Measurements from ENCODE around the gene ZSWIM7. TPM values are rescaled to one million over a fixed set of nuclear protein-coding genes. Genes with fewer than 3 reads are reported as not detected.

The ZSWIM7 gene
- total RNA-seq, 1 donor: 5.6 TPM

DNA sequence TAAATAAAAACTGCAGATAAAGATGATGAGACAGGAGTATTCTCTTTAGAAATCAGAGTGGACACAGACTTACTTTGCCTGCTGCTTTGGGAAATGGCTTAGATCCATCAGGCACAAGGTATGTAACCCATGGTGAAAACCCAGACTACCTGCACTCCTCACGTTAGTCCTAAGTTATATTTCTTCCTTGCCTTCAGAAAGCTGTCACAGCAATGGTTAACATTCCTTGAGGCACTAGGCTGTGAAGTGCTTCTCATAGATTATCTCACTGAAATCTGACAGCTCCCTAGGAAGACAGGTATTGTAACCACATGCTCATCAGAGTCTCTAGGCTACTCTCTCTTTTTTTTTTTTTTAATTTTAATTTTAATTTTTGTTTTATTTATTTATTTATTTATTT, 20.9 kb downstream of the ZSWIM7 start:
- TF ChIP-seq, protein P1, sequence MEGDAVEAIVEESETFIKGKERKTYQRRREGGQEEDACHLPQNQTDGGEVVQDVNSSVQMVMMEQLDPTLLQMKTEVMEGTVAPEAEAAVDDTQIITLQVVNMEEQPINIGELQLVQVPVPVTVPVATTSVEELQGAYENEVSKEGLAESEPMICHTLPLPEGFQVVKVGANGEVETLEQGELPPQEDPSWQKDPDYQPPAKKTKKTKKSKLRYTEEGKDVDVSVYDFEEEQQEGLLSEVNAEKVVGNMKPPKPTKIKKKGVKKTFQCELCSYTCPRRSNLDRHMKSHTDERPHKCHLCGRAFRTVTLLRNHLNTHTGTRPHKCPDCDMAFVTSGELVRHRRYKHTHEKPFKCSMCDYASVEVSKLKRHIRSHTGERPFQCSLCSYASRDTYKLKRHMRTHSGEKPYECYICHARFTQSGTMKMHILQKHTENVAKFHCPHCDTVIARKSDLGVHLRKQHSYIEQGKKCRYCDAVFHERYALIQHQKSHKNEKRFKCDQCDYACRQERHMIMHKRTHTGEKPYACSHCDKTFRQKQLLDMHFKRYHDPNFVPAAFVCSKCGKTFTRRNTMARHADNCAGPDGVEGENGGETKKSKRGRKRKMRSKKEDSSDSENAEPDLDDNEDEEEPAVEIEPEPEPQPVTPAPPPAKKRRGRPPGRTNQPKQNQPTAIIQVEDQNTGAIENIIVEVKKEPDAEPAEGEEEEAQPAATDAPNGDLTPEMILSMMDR (IDR thresholded peaks at IDR 0.05; ENCODE audit: insufficient read depth, low read depth, low read length): no peak
- no peak for DNase-seq (ENCODE audit: low read depth)
- H3K4me3 ChIP-seq (ENCODE audit: low read depth, low read length): no peak overlapping the region

DNA sequence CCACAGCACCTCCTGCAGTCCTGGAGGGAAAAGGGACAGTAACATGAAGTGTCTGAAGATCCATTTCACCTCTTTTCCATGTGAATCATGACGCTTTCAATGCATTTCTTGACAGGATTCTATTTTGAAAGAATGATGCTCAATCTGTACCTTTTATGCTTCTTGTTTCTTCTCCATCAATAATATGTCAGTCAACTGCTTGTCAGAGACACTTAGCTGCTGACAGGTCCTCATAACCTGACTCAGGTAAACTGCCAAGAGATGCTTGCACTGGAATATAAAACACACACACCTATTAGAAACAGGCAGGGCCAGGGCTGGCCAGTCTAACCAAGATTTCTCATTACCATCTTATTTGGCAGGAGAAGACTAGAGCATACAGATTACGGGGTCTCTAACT, 21.6 kb downstream of the ZSWIM7 start:
- DNase-seq (ENCODE audit: low read depth): no peak
- TF ChIP-seq, protein P1 (IDR thresholded peaks at IDR 0.05; ENCODE audit: insufficient read depth, low read depth, low read length): no peak
- no peak overlapping the region for H3K4me3 ChIP-seq (ENCODE audit: low read depth, low read length)

DNA sequence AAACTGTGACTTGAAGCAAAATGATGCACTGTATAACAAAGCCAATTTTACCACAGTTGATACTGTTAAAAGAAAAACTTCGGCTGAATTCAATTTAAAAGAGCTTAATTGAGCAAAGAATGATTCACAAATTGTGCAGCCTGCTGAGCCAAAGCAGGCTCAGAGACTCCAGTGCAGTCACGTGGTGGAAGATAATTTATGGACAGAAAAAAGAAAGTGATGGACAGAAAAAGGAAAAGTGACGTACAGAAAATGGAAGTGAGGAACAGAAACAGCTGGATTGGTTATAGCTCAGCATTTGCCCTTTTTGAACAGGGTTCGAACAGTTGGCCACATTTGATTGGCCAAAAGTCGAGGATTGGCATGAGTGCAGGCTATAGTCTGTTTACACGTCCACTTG, 25.7 kb downstream of the ZSWIM7 start:
- TF ChIP-seq, protein P1 (IDR thresholded peaks at IDR 0.05; ENCODE audit: insufficient read depth, low read depth, low read length): no peak
- DNase-seq (ENCODE audit: low read depth): no peak

DNA sequence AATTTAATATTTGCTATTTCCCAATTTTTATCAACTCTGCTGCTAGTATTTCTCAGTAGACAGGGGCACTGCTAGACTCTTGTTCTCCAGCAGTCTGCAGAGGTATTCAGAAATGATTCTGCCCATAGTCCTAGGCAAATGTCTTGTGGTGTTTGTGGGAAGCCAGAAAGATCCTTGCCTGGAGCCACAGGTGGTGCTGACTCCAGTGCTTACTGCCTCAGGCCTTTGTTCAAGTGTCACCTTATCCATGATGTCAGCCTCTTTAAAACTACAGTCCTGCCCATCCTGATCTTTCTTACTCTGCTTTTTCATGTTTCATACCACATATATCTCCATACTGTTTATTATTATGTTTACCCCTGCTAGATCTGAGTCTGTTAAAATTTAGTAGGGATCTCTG, 26.5 kb downstream of the ZSWIM7 start:
- DNase-seq (ENCODE audit: low read depth): no peak
- TF ChIP-seq, protein P1 (IDR thresholded peaks at IDR 0.05; ENCODE audit: insufficient read depth, low read depth, low read length): no peak
- no peak overlapping the region for H3K4me3 ChIP-seq (ENCODE audit: low read depth, low read length)

More for the DNA sequence above, 25.7 kb downstream of the ZSWIM7 start:
- no peak overlapping the region for H3K4me3 ChIP-seq (ENCODE audit: low read depth, low read length)

DNA sequence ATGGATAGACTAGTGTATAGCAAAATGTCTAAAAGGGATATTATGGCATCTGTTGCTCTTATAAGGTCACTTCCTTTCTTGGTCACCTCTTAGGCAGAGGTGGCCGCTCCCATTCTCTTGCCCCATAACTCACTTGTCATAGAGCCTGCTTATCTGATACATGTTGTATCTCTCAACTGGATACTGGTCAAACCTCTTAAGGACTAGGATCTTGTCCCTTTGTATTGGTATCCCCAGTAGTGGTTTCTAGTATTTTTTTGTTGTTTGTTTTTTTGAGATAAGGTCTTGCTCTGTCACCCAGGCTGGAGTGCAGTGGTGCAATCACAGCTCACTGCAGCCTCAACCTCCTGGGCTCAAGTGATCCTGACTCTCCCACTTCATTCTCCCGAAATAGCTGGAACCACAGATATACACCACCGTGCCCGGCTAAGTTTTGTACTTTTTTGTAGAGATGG, 27.0 kb downstream of the ZSWIM7 start:
- no peak for DNase-seq (ENCODE audit: low read depth)
- TF ChIP-seq, protein P1 (IDR thresholded peaks at IDR 0.05; ENCODE audit: insufficient read depth, low read depth, low read length): no peak
- no peak overlapping the region for H3K4me3 ChIP-seq (ENCODE audit: low read depth, low read length)

DNA sequence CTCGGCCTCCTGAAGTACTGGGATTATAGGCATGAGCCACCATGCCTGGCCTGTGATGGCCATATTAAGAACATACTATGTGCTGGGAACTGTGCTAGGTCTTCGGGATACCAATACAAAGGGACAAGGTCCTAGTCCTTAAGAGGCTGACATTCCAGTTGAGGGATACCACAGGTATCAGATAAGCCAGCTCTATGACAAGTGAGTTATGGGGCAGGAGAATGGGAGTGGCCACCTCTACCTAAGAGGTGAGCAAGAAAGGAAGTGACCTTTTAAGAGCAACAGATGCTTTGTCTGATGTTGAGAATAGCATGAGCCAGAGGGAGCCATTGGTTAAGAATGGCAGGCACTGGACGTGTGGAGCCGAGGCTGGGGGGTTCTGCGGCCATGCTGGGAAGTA, 27.6 kb downstream of the ZSWIM7 start:
- TF ChIP-seq, protein P1 (IDR thresholded peaks at IDR 0.05; ENCODE audit: insufficient read depth, low read depth, low read length): no peak
- H3K4me3 ChIP-seq (ENCODE audit: low read depth, low read length): no peak overlapping the region
- no peak for DNase-seq (ENCODE audit: low read depth)

DNA sequence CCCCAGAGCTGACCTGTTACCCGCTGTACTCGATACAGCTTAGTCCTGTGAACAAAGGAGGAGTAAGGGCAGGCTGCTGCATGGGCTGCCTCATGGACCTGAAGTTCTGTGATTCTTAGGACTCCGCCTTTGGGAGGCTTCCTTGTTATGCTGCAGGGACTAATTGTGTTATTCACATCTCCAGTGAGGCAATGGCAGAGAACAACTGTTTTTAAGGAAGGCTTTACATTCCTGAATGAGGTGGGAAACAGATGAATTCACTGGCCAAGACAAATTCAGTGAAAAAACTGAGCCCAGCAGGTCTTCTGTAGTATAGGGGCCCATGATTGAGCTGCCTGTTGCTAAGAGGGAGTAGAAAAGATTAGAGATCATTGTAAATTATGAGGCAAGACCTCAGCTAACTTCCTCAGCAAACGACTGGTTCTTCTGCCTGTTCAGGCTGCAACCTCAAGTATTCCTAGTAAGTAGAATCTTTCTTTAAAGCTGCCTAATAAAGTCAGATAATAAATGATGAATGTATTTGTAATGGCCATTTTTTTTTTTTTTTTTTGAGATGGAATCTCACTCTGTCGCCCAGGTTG, 28.3 kb downstream of the ZSWIM7 start:
- peak; percentile 40 for DNase-seq (ENCODE audit: low read depth)
- H3K4me3 ChIP-seq (ENCODE audit: low read depth, low read length): no peak overlapping the region
- TF ChIP-seq, protein P1 (IDR thresholded peaks at IDR 0.05; ENCODE audit: insufficient read depth, low read depth, low read length): no peak

Measured in fibroblast of villous mesenchyme (primary cell).